HG02870 (cell line): ENCODE data around the gene RINL.
"Not testable (repeated sequence)": the region's sequence is repeated elsewhere in the genome, so short reads cannot be mapped to it uniquely, and the experiment has no call there.

ENCODE experiments used
- ATAC-seq: cut with Tn5 transposase; IDR thresholded peaks from one replicate; pipeline ENCODE4 v1.9.1; 2021; ENCODE audit warnings: mild to moderate bottlenecking, moderate library complexity; ENCODE audit not compliant: unreplicated experiment

Gene RINL

DNA sequence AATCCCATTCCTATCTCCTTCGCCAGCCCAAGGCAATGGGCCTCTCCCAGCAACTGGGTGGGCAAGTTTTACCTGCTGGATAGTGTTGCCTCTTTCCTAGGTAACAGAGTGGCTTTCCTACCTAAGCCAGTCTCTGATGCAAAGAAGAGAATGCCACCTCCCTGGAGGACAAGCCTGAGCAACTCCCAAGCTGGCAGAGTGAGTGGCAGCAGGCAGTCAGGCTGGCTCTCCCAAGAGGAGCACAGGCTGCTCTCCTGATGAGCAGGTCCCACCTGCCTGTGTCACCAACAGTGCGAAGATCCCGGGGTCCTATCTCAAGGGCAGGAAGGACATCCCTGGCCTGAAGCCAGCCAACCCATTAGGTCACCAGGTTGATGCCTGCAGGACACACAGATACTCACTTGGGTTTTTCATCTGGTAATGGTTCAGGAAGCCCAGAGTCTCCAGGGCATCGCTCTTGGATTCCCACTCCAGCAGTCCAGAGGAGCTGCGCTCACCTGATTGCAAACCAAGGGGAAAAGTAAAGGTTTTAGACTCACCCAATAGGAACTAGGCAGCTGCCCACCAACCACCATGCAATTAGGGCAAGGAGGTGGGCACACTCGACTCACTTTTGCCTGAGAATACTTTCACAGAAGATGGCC, 41.0 kb downstream of the RINL start:
- no peak for ATAC-seq

DNA sequence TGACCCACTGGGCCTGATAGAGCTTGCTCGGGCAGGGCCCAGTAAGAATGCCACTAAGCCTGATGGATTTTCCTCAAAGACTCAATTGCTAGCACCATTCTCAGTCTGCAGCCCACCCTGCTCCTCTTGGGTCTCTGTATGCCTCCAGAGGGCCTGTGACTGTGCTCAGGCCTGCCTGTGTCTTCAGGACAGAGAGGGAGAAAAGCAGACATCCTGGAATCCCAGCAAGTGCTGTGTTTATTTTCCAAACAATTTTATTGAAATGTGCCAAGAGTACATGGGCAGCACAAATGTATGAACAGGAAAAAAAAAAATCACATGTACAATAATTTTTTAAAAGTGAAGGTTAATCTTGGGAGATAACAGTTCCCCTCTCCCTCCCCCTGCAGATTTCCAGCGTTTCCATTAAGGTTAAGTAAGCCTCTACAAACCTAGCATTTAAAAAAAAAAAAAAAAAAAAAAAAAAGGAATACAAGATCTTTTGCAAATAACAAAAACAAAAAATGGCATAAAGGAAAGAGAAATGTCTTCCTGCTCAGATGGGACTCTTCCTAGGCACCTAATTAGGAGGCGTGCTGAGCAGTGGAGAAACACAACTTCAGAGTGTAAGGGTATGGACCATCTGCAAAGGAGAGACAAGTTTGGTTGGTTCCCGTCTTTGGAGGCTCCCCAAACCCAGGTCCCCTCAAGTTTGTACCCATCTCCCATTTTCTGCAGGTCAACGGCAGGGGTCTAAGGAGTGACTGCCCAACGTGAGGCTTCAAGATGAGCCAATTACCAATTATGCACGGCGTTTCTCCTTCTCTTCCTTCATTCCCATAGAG, 41.7 kb downstream of the RINL start:
- no peak for ATAC-seq

DNA sequence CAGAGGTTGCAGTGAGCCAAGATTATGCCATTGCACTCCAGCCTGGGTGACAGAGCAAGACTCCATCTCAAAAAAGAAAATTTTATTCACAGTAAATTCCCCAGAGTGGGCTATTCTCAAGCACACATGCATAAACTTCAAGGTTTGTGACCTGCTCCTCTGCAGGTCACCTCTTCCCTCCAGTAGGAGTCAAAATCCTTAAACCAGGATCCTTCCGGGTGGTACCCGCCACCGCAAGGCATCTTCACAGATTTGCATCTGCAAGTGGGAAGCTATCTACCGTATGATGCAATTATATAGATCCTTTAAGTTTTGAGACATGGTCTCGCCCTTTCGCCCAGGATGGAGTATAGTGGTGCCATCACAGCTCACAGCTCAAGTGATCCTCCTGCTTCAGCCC, 43.5 kb downstream of the RINL start:
- ATAC-seq, result no peak

GRCh38 chr19:38834104-38834490, 44.0 kb downstream of the RINL start:
- ATAC-seq, result no peak

- ATAC-seq, result no peak
Measured at GRCh38 chr19:38833092-38833425, 45.0 kb downstream of the RINL start.

DNA sequence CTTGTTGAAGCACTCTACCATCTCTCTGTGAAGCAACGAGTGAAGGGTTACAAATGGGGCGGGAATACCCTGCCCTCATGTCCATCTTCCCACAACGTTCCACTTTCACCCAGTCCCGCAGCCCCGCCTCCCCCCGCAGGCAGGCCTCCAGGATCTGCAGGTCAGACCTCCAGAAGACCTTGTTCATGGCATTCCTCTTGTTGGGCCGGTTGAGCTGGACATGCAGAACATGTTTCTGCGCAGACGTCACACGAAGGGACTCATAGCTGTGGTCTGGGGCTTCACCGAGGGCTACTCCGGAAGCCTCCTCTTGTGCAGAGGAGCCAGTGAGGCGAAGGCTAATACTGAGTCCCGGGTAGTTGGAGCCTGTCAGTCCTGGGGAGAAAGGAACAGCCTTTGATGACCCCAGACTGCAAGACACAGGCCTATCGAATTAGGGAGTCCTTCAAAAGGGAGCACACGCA, 46.9 kb downstream of the RINL start:
- peak; percentile 51 for ATAC-seq

DNA sequence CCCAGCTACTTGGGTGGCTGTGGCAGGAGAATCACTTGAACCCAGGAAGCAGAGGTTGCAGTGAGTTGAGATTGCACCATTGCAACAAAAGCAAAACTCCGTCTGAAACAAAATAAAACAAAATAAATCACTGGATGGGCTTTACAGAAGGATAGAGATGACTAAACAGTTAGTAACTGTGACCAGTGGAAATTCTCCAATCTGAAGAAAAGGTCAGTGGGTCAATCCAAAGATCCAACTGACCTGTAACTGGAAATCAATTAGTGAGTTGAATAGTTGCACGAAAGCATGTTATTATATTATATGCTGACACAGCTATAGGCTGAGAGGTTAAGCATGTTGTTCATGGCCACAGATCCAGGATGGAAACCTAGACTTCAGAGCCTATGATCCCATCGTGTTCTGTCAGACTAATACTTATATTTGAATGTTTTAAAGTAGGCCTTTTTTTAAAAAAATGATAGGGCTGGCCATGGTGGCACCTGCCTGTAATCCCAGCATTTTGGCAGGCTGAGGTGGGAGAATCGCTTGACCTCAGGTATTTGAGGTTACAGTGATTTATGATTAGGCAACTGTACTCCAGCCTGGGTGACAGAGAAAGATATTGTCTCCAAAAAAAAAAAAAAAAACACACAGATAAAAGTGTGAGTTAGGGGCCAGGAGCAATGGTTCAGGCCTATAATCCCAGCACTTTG, 47.9 kb downstream of the RINL start:
- no peak for ATAC-seq

GRCh38 chr19:38829203-38829602, 48.9 kb downstream of the RINL start:
- not testable (repeated sequence) for ATAC-seq

GRCh38 chr19:38826856-38827551, 51.1 kb downstream of the RINL start:
- ATAC-seq, result no peak

DNA sequence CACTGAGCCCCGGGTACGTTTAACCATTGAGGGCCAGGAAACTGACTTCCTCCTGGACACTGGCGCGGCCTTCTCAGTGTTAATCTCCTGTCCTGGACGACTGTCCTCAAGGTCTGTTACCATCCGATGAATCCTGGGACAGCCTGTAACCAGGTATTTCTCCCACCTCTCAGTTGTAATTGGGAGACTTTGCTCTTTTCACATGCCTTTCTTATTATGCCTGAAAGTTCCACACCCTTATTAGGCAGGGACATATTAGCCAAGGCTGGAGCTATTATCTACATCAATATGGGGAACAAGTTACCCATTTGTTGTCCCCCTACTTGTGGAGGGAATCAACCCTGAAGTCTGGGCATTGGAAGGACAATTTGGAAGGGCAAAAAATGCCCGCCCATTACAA, 52.1 kb downstream of the RINL start:
- ATAC-seq, result not testable (repeated sequence)

DNA sequence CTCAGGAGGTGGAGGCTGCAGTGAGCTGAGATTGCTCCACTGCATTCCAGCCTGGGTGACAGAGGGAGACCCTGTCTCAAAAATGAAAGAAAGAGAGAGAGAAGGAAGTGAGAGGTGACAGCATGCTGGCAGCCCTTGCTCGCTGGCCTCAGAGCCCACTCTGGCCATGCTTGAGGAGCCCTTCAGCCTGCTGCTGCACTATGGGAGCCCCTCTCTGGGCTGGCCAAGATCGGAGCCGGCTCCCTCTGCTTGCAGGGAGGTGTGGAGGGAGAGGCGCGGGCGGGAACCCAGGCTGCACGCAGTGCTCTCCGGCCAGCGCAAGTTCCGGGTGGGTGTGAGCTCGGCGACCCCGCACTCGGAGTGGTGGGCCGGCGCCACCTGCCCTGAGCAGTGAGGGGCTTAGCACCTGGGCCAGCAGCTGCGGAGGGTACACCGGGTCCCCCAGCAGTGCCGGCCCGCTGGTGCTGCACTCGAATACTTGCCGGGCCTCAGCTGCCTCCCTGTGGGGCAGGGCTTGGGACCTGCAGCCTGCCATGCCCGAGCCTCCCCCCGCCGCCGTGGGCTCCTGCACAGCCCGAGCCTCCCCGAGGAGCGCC, 56.7 kb downstream of the RINL start:
- not testable (repeated sequence) for ATAC-seq

DNA sequence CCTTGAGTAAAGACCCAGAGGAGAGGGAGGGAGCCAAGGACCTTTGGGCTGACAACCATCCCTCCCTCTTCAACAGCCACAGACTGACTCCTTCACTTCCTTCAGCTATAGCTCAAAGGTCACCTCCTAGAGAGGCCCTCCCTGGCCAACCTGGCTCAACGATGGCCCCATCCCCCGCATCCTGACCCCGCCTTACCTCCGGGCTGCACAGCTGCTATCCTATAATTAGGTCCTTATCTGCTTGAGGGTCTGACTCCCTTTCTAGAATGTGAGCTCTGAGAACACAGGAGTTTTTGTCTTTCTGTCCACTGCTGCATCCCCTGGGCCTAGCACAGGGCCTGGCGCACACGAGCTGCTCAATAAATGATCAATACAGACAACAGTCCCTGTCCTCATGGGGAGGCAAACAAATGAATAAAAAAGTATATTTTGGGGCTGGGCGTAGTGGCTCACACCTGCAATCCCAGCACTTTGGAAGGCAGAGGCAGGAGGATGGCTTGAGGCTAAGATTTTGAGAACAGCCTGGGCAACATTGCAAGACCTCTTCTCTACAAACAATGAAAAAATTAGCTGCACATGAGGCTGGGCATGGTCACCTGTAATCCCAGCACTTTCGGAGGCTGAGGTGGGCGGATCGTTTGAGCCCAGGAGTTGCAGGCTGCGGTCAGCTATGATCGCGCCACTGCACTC, 58.7 kb downstream of the RINL start:
- ATAC-seq, result no peak
